Parathyroid adenoma (tissue), 2 donors: ENCODE measurements around the gene KAZN.

Source experiments
- H2AFZ ChIP-seq: fragments of 300-600 bp; sonication (generic); one replicate; pipeline ENCODE4 v1.7.0; 2017; ENCODE audit warnings: antibody characterized with exemption, mild to moderate bottlenecking
- H3K27ac ChIP-seq: fragments of 300-600 bp; sonication (generic); one replicate; pipeline ENCODE4 v1.7.0; 2017
- H3K27me3 ChIP-seq: fragments of 300-600 bp; sonication (generic); one replicate; pipeline ENCODE4 v1.7.0; 2017; ENCODE audit warnings: low read length; ENCODE audit not compliant: control insufficient read depth, insufficient read depth
- H3K36me3 ChIP-seq: fragments of 300-600 bp; sonication (generic); one replicate; pipeline ENCODE4 v1.7.0; 2017; ENCODE audit warnings: low read length; ENCODE audit not compliant: control insufficient read depth, insufficient read depth
- H3K4me1 ChIP-seq: fragments of 300-600 bp; sonication (generic); one replicate; pipeline ENCODE4 v1.7.0; 2017; ENCODE audit warnings: control low read depth
- H3K4me2 ChIP-seq: fragments of 300-600 bp; sonication (generic); one replicate; pipeline ENCODE4 v1.7.0; 2017; ENCODE audit warnings: low read length
- H3K4me3 ChIP-seq: fragments of 300-600 bp; sonication (generic); one replicate; pipeline ENCODE4 v1.7.0; 2017; ENCODE audit warnings: low read depth, low read length
- H3K79me2 ChIP-seq: fragments of 300-600 bp; sonication (generic); one replicate; pipeline ENCODE4 v1.7.0; 2017; ENCODE audit warnings: control low read depth
- H3K9ac ChIP-seq: fragments of 300-600 bp; sonication (generic); one replicate; pipeline ENCODE4 v1.7.0; 2017; ENCODE audit warnings: mild to moderate bottlenecking
- H3K9me3 ChIP-seq: fragments of 300-600 bp; sonication (generic); one replicate; pipeline ENCODE4 v1.7.0; 2017; ENCODE audit warnings: low read length; ENCODE audit not compliant: control insufficient read depth
- CTCF ChIP-seq: fragments of 300-600 bp; sonication (generic); IDR thresholded peaks from one replicate; pipeline ENCODE4 v1.7.0; 2017; ENCODE audit warnings: antibody characterized with exemption, mild to moderate bottlenecking
- donor health status: primary hyperparathyroidism.

Gene KAZN

DNA sequence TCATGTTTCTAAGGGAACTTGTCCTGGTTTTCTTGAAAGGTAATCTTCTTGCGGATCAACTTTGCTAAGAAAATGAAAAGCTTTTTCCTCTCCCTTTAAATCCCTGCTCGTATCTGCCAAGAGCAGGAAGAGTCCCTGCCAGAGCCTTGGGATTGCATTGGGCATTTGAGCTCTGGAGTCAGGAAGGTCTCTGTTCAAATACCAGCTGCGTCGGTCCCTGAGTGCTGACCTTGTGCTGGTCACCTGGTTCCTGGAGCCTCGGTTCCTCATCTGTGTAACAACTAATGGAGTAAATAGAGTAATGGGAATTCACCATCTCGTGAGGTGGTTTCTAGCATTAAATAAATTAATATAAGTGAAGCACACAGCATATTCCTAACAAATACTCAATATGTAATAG, 280.5 kb downstream of the KAZN start:
- H3K27ac ChIP-seq: no peak overlapping the region
- H3K4me1 ChIP-seq: peaks cover 3% of the 10 kb centered on the region
- no peaks in the 10 kb centered on the region for H3K27me3 ChIP-seq
- no peak for TF ChIP-seq CTCF
- H3K36me3 ChIP-seq: no peaks in the 10 kb centered on the region
- H3K9ac ChIP-seq: no peak overlapping the region
- H3K9me3 ChIP-seq: no peaks in the 10 kb centered on the region
- no peak overlapping the region for H2AFZ ChIP-seq
- no peak overlapping the region for H3K4me2 ChIP-seq
- no peaks in the 10 kb centered on the region for H3K79me2 ChIP-seq
- H3K4me3 ChIP-seq: no peak overlapping the region

- Histone ChIP-seq H3K9ac (no peak overlapping the region), H3K9me3 (no peaks in the 10 kb centered on the region), H3K4me3 (no peak overlapping the region), H3K27me3 (no peaks in the 10 kb centered on the region), H3K36me3 (no peaks in the 10 kb centered on the region), H2AFZ (no peak overlapping the region), H3K27ac (no peak overlapping the region), H3K79me2 (no peaks in the 10 kb centered on the region), H3K4me1 (peaks cover 3% of the 10 kb centered on the region), H3K4me2 (no peak overlapping the region)
- TF ChIP-seq CTCF: no peak
Observed at GRCh38 chr1:14880456-14881316, 282.2 kb downstream of the KAZN start.

DNA sequence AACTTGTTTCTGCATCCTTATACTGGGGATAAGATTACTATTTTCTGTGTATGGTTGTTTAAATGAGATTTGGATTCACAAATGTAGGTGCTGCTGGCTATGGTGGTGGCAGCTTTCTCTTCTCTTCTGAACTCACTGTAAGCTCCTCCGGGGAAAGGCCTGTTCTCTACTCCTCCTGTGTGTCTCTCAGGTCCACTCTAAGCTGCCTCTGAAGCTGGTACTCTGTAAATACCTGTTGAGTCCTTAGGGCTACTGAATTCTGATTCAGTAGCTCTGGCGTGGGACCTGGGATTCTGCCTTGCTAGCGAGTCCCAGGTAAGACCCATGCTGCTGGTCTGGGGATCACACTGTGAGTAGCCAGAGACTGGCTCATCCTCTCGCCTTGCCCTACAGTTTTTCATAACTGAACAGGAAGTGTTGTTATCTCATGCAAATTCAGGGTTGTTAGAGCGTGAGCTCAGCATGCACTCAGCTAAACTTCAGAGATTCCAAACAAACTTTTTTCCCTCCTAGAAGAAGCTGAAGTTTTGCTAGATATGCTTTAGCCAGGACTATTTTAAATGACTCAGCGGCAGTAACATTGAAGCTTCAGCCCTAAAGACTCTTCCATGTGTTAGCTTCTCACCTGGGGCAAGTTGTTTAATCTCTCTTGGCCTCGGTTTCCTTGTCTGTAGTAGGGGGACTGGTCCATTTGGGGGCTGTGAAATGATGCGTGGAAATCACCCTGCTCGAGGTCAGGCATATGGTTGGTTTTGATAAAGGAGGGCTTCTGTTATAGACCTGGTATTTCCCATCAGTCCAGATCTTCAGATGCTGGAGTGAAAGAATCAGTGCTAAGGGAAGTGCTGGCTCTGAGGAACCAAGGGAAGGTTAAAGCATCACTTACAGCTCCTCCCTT, 283.5 kb downstream of the KAZN start:
- Histone ChIP-seq H3K27ac (no peak overlapping the region), H3K9me3 (no peaks in the 10 kb centered on the region), H3K9ac (no peak overlapping the region), H3K27me3 (no peaks in the 10 kb centered on the region), H3K79me2 (no peaks in the 10 kb centered on the region), H3K36me3 (no peaks in the 10 kb centered on the region), H3K4me3 (no peak overlapping the region), H3K4me2 (no peak overlapping the region), H3K4me1 (peaks cover 3% of the 10 kb centered on the region), H2AFZ (no peak overlapping the region)
- no peak for TF ChIP-seq CTCF

DNA sequence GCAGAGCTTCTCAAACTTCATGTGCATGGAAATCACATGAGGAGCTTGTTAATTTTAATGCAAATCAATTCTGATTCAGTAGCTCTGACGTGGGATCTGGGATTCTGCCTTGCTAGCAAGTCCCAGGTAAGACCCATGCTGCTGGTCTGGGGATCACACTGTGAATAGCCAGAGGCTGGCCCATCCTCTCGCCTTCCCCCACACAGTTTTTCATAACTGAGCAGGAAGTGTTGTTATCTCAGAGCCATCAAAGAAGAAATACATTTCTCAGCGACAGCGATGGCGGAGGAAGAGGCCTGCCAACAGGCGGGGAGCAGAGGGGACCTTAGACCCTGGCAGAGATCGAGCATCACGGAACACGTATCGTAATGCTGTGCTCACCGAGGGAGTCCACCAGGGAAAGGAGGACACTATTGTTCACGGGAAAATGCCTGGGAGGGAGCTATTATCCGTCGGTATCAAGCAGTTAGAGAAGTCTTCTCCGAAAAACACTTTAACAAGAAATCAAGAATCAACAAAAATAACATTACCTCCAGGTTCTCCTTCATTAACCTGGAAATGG, 286.2 kb downstream of the KAZN start:
- no peak overlapping the region for H3K27ac ChIP-seq
- H3K79me2 ChIP-seq: no peaks in the 10 kb centered on the region
- H3K4me3 ChIP-seq: no peak overlapping the region
- H3K27me3 ChIP-seq: no peaks in the 10 kb centered on the region
- TF ChIP-seq CTCF: no peak
- no peak overlapping the region for H2AFZ ChIP-seq
- no peaks in the 10 kb centered on the region for H3K9me3 ChIP-seq
- no peak overlapping the region for H3K9ac ChIP-seq
- H3K4me2 ChIP-seq: no peak overlapping the region
- H3K36me3 ChIP-seq: no peaks in the 10 kb centered on the region
- peaks cover 3% of the 10 kb centered on the region for H3K4me1 ChIP-seq
